HEK293 (cell line): ENCODE results near the gene LDLRAD3.

Source experiments
- CTCF ChIA-PET: fragments of 350-600 bp; formaldehyde crosslinking; extraction: SDS; loops from one replicate; lab custom pipeline; 2021; ENCODE audit warnings: antibody characterized with exemption; lab: Yijun Ruan, JAX
- POLR2A ChIA-PET: fragments of 300-600 bp; formaldehyde crosslinking; extraction: SDS; loops from one replicate; lab custom pipeline; 2020; ENCODE audit warnings: antibody characterized with exemption, inconsistent platforms; lab: Yijun Ruan, JAX
- H3K27ac ChIP-seq: fragments of 200-500 bp; sonication (Bioruptor generic); 2 replicates; pipeline ENCODE4 v1.5.1; 2014; ENCODE audit warnings: low read depth, low read length, control low read depth, inconsistent platforms; ENCODE audit errors: extremely low read depth
- H3K36me3 ChIP-seq, 2 experiments: fragments of 200-500 bp in 1 of 2; sonication (Bioruptor generic) in 1 of 2; 1 replicate in 1 of 2; 2 replicates in 1 of 2; pipeline ENCODE4 v1.5.1; 2014 to 2017; ENCODE audit warnings: inconsistent platforms in 2 of 2, low read length in 2 of 2; ENCODE audit not compliant: control insufficient read depth in 2 of 2, insufficient read depth in 1 of 2
- H3K4me1 ChIP-seq: fragments of 200-500 bp; sonication (Bioruptor generic); 2 replicates; pipeline ENCODE4 v1.5.1; 2014; ENCODE audit warnings: mild to moderate bottlenecking, low read length, inconsistent platforms; ENCODE audit not compliant: control insufficient read depth, insufficient read depth
- H3K4me3 ChIP-seq: 2 replicates; pipeline ENCODE4 v1.5.1; 2011; ENCODE audit warnings: low read depth, mild to moderate bottlenecking, control low read depth, low read length, moderate library complexity
- H3K9me3 ChIP-seq: fragments of 200-500 bp; sonication (Bioruptor generic); 2 replicates; pipeline ENCODE4 v1.5.1; 2014; ENCODE audit warnings: low read depth, low read length, inconsistent platforms; ENCODE audit not compliant: control insufficient read depth, insufficient read depth
- GLI4 ChIP-seq: fragments of 450-650 bp; formaldehyde crosslinking; IDR thresholded peaks from 2 replicates; pipeline ENCODE4 v1.5.1; 2016; ENCODE audit warnings: missing biosample characterization, missing genetic modification characterization
- KLF10 ChIP-seq: fragments of 450-650 bp; IDR thresholded peaks from 2 replicates; pipeline ENCODE4 v1.5.1; 2018; ENCODE audit warnings: missing biosample characterization, mild to moderate bottlenecking, missing genetic modification characterization
- ZIC2 ChIP-seq: fragments of 450-650 bp; formaldehyde crosslinking; IDR thresholded peaks from 2 replicates; pipeline ENCODE4 v1.5.1; 2016; ENCODE audit warnings: missing biosample characterization, missing genetic modification characterization
- ZNF10 ChIP-seq: fragments of 450-650 bp; formaldehyde crosslinking; IDR thresholded peaks from 2 replicates; pipeline ENCODE4 v1.5.1; 2017; ENCODE audit warnings: missing biosample characterization, missing genetic modification characterization
- ZNF138 ChIP-seq: fragments of 450-650 bp; formaldehyde crosslinking; IDR thresholded peaks from 2 replicates; pipeline ENCODE4 v1.5.1; 2016; ENCODE audit warnings: missing biosample characterization, missing genetic modification characterization, borderline replicate concordance
- ZNF174 ChIP-seq: fragments of 450-650 bp; formaldehyde crosslinking; IDR thresholded peaks from 2 replicates; pipeline ENCODE4 v1.5.0; 2017; ENCODE audit warnings: missing biosample characterization, mild to moderate bottlenecking, missing genetic modification characterization
- ZNF280C ChIP-seq: fragments of 450-650 bp; formaldehyde crosslinking; IDR thresholded peaks from 2 replicates; pipeline ENCODE4 v1.5.1; 2016; ENCODE audit warnings: missing biosample characterization, missing genetic modification characterization
- ZNF324 ChIP-seq: fragments of 450-650 bp; formaldehyde crosslinking; IDR thresholded peaks from 2 replicates; pipeline ENCODE4 v1.5.1; 2016; ENCODE audit warnings: missing biosample characterization, missing genetic modification characterization
- ZNF354C ChIP-seq: fragments of 450-650 bp; formaldehyde crosslinking; IDR thresholded peaks from 2 replicates; pipeline ENCODE4 v1.5.1; 2016; ENCODE audit warnings: missing biosample characterization, missing genetic modification characterization, low read depth, borderline replicate concordance
- ZNF404 ChIP-seq: fragments of 450-650 bp; formaldehyde crosslinking; IDR thresholded peaks from 2 replicates; pipeline ENCODE4 v1.5.1; 2017; ENCODE audit warnings: missing biosample characterization, missing genetic modification characterization
- ZNF544 ChIP-seq: fragments of 450-650 bp; formaldehyde crosslinking; IDR thresholded peaks from 2 replicates; pipeline ENCODE4 v1.5.0; 2017; ENCODE audit warnings: missing biosample characterization, missing genetic modification characterization
- ZNF560 ChIP-seq: fragments of 450-650 bp; formaldehyde crosslinking; IDR thresholded peaks from 2 replicates; pipeline ENCODE4 v1.5.1; 2017; ENCODE audit warnings: missing biosample characterization, missing genetic modification characterization, borderline replicate concordance
- ZNF654 ChIP-seq: fragments of 450-650 bp; formaldehyde crosslinking; IDR thresholded peaks from 2 replicates; pipeline ENCODE4 v1.5.1; 2016; ENCODE audit warnings: low read depth, missing biosample characterization, missing genetic modification characterization
- ZNF777 ChIP-seq: fragments of 450-650 bp; formaldehyde crosslinking; IDR thresholded peaks from 2 replicates; pipeline ENCODE4 v1.5.1; 2017; ENCODE audit warnings: missing biosample characterization, missing genetic modification characterization, borderline replicate concordance
- ZNF837 ChIP-seq: fragments of 450-650 bp; formaldehyde crosslinking; IDR thresholded peaks from 2 replicates; pipeline ENCODE4 v1.5.1; 2016; ENCODE audit warnings: missing biosample characterization, missing genetic modification characterization
- ZSCAN23 ChIP-seq: fragments of 450-650 bp; formaldehyde crosslinking; IDR thresholded peaks from 2 replicates; pipeline ENCODE4 v1.5.1; 2016; ENCODE audit warnings: missing biosample characterization, missing genetic modification characterization
- ZSCAN4 ChIP-seq: fragments of 450-650 bp; formaldehyde crosslinking; IDR thresholded peaks from 2 replicates; pipeline ENCODE4 v1.5.1; 2017; ENCODE audit warnings: missing biosample characterization, missing genetic modification characterization
- TF ChIP-seq, protein P1 (sequence below): fragments of 450-650 bp; formaldehyde crosslinking; IDR thresholded peaks from 2 replicates; pipeline ENCODE4 v1.5.1; 2016; ENCODE audit warnings: missing biosample characterization, missing genetic modification characterization
- TF ChIP-seq, protein P2 (sequence below): fragments of 450-650 bp; formaldehyde crosslinking; conservative IDR thresholded peaks from 2 replicates; pipeline ENCODE4 v1.5.1; 2016; ENCODE audit warnings: low read depth, missing biosample characterization, missing genetic modification characterization
- TF ChIP-seq, protein P3 (sequence below): fragments of 450-650 bp; formaldehyde crosslinking; IDR thresholded peaks from 2 replicates; pipeline ENCODE4 v1.5.1; 2016; ENCODE audit warnings: missing biosample characterization, missing genetic modification characterization

Gene LDLRAD3

DNA sequence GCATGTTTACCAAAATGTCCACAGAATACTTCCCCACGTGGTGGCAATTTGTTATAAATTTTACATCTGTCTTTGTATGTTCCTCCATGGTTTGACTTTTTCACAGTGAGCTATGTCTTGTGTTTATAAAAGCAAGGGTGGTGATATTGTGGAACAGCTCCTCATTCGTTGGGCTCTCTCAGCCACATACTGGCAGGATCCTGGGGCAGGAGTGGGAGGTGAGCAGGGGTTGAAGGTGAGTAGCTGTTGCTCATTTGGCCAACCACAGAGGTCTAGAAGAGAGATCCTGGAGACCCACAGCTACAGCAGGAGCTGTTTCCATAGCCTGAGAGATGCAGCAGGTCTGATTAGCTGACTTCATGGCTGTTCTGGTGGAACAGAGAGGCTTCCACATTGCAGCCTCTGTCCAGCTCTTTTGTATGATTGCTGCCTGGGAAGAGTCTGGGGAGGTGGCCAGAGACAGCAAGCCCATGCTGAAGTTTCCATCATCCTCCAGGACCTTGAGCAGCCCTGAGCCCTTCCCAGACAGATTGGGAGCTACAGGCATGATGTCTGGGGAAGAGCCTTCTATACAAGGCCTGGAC is 128.1 kb downstream of the LDLRAD3 start (continued):
- no peak for TF ChIP-seq ZNF324 (tag by site-specific recombination)

DNA sequence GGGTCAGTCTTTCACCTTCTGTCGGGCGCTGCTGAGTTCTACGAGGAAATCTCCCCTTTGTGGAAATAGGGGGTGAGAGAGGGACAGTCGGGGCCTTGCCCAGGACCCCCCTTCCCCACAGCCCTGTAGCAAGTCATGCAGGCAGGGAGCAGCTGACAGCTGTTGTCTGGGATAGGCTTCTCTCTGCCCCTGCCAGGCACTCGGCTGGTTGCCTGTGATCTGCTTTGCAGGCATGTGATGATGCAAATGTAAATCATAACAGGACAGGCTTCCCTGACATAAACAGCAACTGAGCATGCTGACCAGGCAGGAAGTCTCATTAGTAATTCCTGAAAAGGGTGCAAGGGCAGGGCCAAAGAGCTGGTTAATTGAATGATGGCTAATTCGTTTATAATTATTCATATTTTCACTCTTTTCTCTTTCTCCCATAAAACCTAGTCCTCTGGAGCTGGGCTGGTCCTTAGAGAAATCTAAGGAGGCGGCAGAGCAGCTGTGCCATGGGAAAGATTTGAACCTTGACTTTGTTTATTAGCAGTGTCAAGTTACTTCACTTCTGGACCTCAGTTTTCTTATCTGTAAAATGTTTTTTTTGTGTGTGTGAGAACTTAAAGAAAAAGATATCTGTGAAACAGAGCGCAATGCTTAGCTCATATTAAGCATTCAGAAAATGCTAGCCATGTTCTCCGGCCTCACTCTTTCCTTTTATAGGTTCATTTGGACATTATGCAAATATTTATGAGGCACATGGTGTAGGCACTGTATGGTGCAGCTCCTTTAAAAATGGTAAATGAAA is 129.7 kb downstream of the LDLRAD3 start:
- no peak overlapping the region for H3K4me3 ChIP-seq
- H3K4me1 ChIP-seq, result 0 out of 2 replicates have a peak, but pooled peaks cover 2% of the 10 kb centered on the region
- H3K9me3 ChIP-seq, result no peaks in the 10 kb centered on the region
- no peak for TF ChIP-seq ZNF354C (tag by site-specific recombination)
- peak; percentile 70 for TF ChIP-seq ZIC2 (tag by site-specific recombination)
- no peaks in the 10 kb centered on the region for H3K36me3 ChIP-seq
- ChIA-PET CTCF (interaction anchor here (0.6 to 2.9 kb wide), 5 partner anchors 17 to 529 kb away, joined by 3 to 10 read pairs (median 3); no protein-coding TSS in a partner anchor), POLR2A (no interaction called here)
- no peak overlapping the region for H3K27ac ChIP-seq

DNA sequence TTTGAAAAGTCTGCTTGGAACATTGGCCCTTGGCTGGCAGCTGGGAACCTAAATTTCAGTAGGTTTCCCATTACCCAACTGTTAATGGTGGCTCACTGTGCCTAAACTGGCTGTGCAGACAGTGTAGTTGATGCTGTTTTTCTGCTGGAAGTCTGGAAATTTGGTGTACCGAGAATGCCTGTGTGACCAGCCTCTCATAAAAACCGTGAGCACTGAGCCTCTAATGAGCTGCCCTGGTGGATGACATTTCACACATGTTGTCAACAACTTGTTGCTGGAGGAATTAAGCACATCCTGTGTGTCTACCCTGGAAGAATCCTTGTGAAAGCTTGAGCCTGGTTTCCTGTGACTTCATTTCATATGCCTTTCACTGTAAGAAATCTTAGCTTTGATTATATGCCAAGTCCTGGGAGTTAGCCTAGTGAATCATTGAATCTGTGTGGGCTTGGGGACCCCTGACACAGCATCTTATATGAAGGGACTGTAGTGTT is 131.1 kb downstream of the LDLRAD3 start:
- no peak overlapping the region for H3K27ac ChIP-seq
- TF ChIP-seq, protein P1, sequence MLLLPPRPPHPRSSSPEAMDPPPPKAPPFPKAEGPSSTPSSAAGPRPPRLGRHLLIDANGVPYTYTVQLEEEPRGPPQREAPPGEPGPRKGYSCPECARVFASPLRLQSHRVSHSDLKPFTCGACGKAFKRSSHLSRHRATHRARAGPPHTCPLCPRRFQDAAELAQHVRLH (tag by site-specific recombination), result no peak
- no peak for TF ChIP-seq ZNF404 (tag by site-specific recombination)
- no peak for TF ChIP-seq KLF10
- TF ChIP-seq, protein P2, sequence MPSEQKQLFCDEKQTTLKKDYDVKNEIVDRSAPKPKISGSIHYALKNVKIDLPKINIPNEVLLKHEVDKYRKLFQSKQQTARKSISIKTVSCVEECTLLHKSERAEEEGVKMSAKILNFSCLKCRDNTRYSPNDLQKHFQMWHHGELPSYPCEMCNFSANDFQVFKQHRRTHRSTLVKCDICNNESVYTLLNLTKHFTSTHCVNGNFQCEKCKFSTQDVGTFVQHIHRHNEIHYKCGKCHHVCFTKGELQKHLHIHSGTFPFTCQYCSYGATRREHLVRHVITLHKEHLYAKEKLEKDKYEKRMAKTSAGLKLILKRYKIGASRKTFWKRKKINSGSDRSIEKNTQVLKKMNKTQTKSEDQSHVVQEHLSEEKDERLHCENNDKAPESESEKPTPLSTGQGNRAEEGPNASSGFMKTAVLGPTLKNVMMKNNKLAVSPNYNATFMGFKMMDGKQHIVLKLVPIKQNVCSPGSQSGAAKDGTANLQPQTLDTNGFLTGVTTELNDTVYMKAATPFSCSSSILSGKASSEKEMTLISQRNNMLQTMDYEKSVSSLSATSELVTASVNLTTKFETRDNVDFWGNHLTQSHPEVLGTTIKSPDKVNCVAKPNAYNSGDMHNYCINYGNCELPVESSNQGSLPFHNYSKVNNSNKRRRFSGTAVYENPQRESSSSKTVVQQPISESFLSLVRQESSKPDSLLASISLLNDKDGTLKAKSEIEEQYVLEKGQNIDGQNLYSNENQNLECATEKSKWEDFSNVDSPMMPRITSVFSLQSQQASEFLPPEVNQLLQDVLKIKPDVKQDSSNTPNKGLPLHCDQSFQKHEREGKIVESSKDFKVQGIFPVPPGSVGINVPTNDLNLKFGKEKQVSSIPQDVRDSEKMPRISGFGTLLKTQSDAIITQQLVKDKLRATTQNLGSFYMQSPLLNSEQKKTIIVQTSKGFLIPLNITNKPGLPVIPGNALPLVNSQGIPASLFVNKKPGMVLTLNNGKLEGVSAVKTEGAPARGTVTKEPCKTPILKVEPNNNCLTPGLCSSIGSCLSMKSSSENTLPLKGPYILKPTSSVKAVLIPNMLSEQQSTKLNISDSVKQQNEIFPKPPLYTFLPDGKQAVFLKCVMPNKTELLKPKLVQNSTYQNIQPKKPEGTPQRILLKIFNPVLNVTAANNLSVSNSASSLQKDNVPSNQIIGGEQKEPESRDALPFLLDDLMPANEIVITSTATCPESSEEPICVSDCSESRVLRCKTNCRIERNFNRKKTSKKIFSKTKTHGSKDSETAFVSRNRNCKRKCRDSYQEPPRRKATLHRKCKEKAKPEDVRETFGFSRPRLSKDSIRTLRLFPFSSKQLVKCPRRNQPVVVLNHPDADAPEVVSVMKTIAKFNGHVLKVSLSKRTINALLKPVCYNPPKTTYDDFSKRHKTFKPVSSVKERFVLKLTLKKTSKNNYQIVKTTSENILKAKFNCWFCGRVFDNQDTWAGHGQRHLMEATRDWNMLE (tag by site-specific recombination), result no peak
- no peak for TF ChIP-seq ZNF654
- no peak for TF ChIP-seq ZNF174
- TF ChIP-seq ZNF544 (tag by site-specific recombination), result no peak
- no peak for TF ChIP-seq ZSCAN23 (tag by site-specific recombination)
- no peak for TF ChIP-seq GLI4 (tag by site-specific recombination)
- no peak for TF ChIP-seq ZNF138
- TF ChIP-seq ZNF280C (tag by site-specific recombination), result no peak
- TF ChIP-seq ZNF837 (tag by site-specific recombination), result no peak
- no peak for TF ChIP-seq ZSCAN4
- TF ChIP-seq, protein P3, sequence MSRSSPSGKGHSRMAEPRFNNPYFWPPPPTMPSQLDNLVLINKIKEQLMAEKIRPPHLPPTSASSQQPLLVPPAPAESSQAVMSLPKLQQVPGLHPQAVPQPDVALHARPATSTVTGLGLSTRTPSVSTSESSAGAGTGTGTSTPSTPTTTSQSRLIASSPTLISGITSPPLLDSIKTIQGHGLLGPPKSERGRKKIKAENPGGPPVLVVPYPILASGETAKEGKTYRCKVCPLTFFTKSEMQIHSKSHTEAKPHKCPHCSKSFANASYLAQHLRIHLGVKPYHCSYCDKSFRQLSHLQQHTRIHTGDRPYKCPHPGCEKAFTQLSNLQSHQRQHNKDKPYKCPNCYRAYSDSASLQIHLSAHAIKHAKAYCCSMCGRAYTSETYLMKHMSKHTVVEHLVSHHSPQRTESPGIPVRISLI (tag by site-specific recombination), result no peak
- TF ChIP-seq ZNF560 (tag by site-specific recombination), result no peak
- TF ChIP-seq ZNF777, result no peak
- no peak for TF ChIP-seq ZNF10 (tag by site-specific recombination)

More for the DNA sequence above, 131.1 kb downstream of the LDLRAD3 start:
- ChIA-PET POLR2A (no interaction called here), CTCF (no interaction called here)
- H3K36me3 ChIP-seq, result no peaks in the 10 kb centered on the region
- no peak overlapping the region for H3K4me3 ChIP-seq
- H3K9me3 ChIP-seq, result no peaks in the 10 kb centered on the region
- 0 out of 2 replicates have a peak, but pooled peaks cover 2% of the 10 kb centered on the region for H3K4me1 ChIP-seq
